Measurements from ENCODE around the gene FASTKD3. TPM values are rescaled to one million over a fixed set of nuclear protein-coding genes. Genes with fewer than 3 reads are reported as not detected.

FASTKD3 gene
- total RNA-seq, 1 experiment from 2014 or later = 14.2 TPM

GRCh38 chr5:7813007-7813406 is 55.8 kb downstream of the FASTKD3 start:
- POLR2A ChIA-PET = no interaction called here
- H3K4me1 ChIP-seq = no peaks in the 10 kb centered on the region
- H3K27me3 Mint-ChIP-seq (ENCODE audit: insufficient read depth, unreplicated experiment) = peaks cover 11% of the 10 kb centered on the region
- no peaks in the 10 kb centered on the region for H3K36me3 Mint-ChIP-seq (ENCODE audit: insufficient read depth, unreplicated experiment)
- no peak overlapping the region for H3K27ac Mint-ChIP-seq (ENCODE audit: unreplicated experiment)
- no peaks in the 10 kb centered on the region for H3K4me1 Mint-ChIP-seq (ENCODE audit: low read depth, unreplicated experiment)
- TF ChIP-seq CTCF (IDR thresholded peaks at IDR 0.05; ENCODE audit: insufficient read depth in 1 of 2, low read depth in 1 of 2, low read length in 1 of 2, severe bottlenecking in 1 of 2, unreplicated experiment in 1 of 2) = no peak
- H3K4me3 ChIP-seq (ENCODE audit: low read depth, low read length) = no peak overlapping the region
- intact Hi-C loops (cut with micrococcal nuclease; ENCODE audit: unreplicated experiment) = loop anchor here (10.0 kb wide), 1 partner anchor 198 kb away; no protein-coding TSS in a partner anchor
- H3K27me3 ChIP-seq (replicated peaks; ENCODE audit: control insufficient read depth, insufficient read depth, low read length) = no peaks in the 10 kb centered on the region; the same call in 1 of the 2 replicates
- CTCF ChIA-PET = no interaction called here
- no peaks in the 10 kb centered on the region for H3K9me3 Mint-ChIP-seq (ENCODE audit: unreplicated experiment)
- H3K9me3 ChIP-seq = no peaks in the 10 kb centered on the region
- no peaks in the 10 kb centered on the region for H3K36me3 ChIP-seq (ENCODE audit: control insufficient read depth, insufficient read depth, low read length)
- DNase-seq = no peak
- no peak overlapping the region for H3K4me3 Mint-ChIP-seq (ENCODE audit: unreplicated experiment)
- BruUV-seq (replicated peaks) = no TSS peak

GRCh38 chr5:7811715-7812114 is 57.1 kb downstream of the FASTKD3 start:
- H3K4me3 Mint-ChIP-seq (ENCODE audit: unreplicated experiment) = no peak overlapping the region
- no peaks in the 10 kb centered on the region for H3K9me3 ChIP-seq
- intact Hi-C loops (cut with micrococcal nuclease; ENCODE audit: unreplicated experiment) = loop anchor here (10.0 kb wide), 1 partner anchor 197 kb away; no protein-coding TSS in a partner anchor
- no peaks in the 10 kb centered on the region; the same call in 1 of the 2 replicates for H3K27me3 ChIP-seq (replicated peaks; ENCODE audit: control insufficient read depth, insufficient read depth, low read length)
- H3K4me1 Mint-ChIP-seq (ENCODE audit: low read depth, unreplicated experiment) = no peaks in the 10 kb centered on the region
- no TSS peak for BruUV-seq (replicated peaks)
- no peaks in the 10 kb centered on the region for H3K36me3 Mint-ChIP-seq (ENCODE audit: insufficient read depth, unreplicated experiment)
- H3K27me3 Mint-ChIP-seq (ENCODE audit: insufficient read depth, unreplicated experiment) = peaks cover 17% of the 10 kb centered on the region
- H3K4me3 ChIP-seq (ENCODE audit: low read depth, low read length) = no peak overlapping the region
- H3K9me3 Mint-ChIP-seq (ENCODE audit: unreplicated experiment) = no peaks in the 10 kb centered on the region
- TF ChIP-seq CTCF (IDR thresholded peaks at IDR 0.05; ENCODE audit: insufficient read depth in 1 of 2, low read depth in 1 of 2, low read length in 1 of 2, severe bottlenecking in 1 of 2, unreplicated experiment in 1 of 2) = no peak
- DNase-seq = no peak
- no peak overlapping the region for H3K27ac Mint-ChIP-seq (ENCODE audit: unreplicated experiment)
- no peaks in the 10 kb centered on the region for H3K4me1 ChIP-seq
- no peaks in the 10 kb centered on the region for H3K36me3 ChIP-seq (ENCODE audit: control insufficient read depth, insufficient read depth, low read length)
- POLR2A ChIA-PET = no interaction called here
- CTCF ChIA-PET = no interaction called here

Other genes starting within 250 kb of the FASTKD3 start
- 0.29 TPM in 1 of 2 replicates, not detected in the other for gene CFAP90, start 17.9 kb downstream of the FASTKD3 start, total RNA-seq (2022)
- gene MTRR, start 117 bp upstream of the FASTKD3 start, total RNA-seq (2022) = 50.1 and 57.6 TPM in 2 replicates

Measured in Caco-2 (cell line).